GM19455 (cell line): Measurements from ENCODE around the gene CPS1.

ENCODE experiments used
- ATAC-seq: cut with Tn5 transposase; IDR thresholded peaks from one replicate; pipeline ENCODE4 v1.9.1; 2021; ENCODE audit not compliant: unreplicated experiment

The CPS1 gene

GRCh38 chr2:210604666-210605065 is 48.3 kb downstream of the CPS1 start:
- no peak for ATAC-seq

DNA sequence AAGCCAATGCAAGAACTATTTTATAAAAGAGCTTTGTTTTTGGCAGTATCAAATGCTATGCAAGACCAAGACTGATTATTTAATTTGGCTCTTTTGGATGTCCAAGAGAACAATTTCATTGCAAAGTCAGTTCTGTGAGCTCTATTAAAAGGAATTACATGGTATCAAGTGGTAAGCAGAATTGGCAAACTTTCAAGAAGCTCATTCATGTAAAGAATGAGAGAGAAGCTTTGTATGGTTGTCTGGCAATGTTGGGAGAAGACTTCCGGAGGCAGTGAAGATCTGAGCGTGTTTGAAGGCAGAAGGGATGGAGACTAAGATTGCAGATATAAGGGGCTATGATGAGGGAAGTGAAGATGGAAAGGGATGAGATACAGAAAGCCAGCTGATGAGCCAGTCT is 49.6 kb downstream of the CPS1 start:
- ATAC-seq = no peak

DNA sequence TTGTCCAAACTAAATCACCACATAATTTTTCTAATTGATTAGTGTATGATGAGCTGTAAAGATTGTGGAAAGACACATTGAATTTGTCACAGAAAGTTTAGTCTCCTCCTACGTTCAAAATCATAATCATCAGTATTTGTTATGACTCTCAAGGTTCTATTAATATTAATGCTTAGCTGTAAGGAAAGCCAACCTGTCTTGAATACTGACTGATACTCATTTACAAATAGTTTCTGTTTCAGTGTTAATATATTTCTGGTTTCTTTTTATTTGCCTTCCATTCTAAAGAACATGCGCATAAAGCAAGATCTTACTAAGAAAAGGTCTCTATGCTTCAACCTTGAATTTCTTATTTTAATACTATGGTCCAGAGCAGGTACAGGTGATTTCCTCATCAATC is 55.1 kb downstream of the CPS1 start:
- ATAC-seq = peak; percentile 70

DNA sequence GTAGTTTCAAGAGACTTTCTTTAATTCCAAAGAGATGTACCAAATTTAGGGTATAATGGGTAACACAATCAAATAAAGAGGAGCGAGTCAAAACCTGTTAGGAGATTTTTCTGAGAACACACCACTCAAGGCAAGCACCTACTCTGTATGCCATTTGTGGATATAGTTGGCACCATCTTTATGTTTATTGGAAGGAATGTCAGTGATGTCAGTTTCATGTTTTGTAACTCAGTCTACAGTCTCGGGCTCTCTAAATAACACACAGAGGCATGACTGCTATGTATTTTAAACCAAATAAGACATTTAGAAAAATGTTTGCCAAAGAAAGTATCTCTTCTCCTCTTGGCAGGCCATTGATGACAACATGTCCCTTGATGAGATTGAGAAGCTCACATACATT is 59.7 kb downstream of the CPS1 start:
- ATAC-seq = no peak

DNA sequence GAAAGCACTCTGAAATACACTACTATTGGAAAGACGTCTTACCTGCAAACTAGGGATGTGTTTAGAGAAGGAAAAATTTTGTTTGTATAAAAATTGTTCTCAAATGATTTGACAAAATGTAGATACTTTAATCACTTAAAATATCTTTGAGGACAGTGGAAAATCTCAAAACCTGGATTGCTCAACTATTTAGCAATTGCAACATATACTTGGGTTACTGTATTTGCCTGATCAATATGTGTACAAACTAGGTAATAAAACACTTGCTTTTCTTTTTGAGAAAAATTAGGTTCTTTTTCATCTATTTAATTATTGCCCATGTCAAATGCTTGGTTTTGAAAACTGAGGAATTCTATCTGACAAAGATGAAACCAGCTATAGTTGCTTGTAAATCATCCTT is 60.9 kb downstream of the CPS1 start:
- no peak for ATAC-seq

DNA sequence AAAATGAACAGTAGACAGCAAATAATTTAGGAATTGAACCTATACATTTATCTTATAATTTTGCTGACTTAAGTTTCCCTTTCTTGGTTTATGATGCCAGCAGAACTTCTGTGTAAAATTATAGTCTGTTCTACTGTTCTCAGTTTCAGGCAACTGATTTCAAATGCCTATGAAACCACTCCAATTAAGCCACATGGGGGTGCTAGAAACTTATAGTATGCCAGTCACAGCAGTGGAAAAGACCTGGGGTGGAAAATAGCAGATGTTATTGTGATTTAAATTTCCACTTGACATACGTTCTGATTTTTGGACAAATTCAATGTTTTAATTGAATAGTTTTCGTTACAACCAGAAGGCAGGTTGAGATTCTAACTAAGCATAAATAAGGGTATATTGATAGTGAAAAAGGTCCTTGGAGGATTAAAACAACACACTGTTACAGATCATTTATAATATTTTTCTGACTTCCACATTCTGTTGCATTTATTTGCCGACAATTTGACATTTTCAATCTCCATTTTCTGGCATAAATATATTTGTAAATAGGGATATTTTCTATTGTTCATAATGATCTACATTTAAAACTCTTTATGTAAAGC is 61.4 kb downstream of the CPS1 start:
- peak; percentile 59 for ATAC-seq

GRCh38 chr2:210620456-210620855 is 64.1 kb downstream of the CPS1 start:
- ATAC-seq = no peak

GRCh38 chr2:210623506-210623905 is 67.1 kb downstream of the CPS1 start:
- no peak for ATAC-seq

DNA sequence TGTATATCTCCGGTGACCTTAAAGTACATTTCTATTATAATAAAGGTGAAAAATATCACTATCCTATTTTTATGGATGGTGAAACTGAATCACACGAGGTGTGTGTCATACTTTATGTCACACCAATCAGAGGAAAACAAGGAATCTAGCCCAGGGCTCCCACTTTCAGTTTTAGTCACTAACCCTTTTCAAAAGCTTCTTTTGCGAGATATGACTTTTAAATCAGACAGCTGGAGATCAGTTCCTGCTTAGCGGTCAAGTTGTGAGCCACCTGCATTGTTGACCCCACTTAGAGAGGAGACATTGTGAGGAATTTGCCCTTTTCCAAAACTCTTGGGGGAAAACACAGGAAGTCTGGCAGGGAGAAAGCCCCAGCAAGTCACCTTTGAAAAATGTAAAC is 70.5 kb downstream of the CPS1 start:
- no peak for ATAC-seq

GRCh38 chr2:210630873-210631560 is 74.6 kb downstream of the CPS1 start:
- no peak for ATAC-seq

DNA sequence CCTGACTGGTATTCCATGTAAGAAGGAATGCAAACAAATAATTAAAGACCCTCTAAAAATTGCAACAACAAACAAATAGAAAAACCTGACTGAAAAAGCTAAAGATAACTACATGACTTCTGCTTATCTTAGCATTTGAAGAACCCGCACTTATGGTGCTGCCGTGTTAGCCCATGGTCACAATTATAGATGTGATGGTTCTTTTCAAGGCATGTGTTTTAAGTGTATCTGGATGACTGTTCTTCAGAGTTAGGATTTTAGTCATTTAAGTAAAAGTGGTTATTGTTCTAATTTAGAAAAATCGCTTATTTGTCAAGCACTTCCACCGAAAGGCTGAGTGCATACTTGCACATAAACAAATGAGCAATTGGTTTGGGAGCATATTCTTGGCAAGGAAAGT is 77.3 kb downstream of the CPS1 start:
- no peak for ATAC-seq

DNA sequence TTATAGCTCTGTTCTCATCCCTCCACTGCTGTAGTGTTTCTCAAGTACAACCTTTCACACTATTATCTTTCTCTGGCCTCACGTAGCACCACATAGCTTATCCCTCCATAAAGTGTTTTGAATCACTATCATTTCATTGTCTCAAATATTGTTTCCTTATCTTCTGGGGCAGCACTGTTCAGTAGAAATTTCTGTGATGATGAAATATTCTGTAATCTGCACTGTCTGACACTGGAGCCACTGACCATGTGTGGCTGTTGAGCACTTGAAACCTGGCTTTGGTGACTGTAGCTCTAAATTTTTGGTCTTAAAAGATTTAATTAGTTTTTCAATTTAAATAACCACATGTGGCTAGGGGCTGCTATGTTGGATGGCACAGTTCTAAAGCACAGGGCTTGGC is 78.9 kb downstream of the CPS1 start:
- ATAC-seq = no peak

DNA sequence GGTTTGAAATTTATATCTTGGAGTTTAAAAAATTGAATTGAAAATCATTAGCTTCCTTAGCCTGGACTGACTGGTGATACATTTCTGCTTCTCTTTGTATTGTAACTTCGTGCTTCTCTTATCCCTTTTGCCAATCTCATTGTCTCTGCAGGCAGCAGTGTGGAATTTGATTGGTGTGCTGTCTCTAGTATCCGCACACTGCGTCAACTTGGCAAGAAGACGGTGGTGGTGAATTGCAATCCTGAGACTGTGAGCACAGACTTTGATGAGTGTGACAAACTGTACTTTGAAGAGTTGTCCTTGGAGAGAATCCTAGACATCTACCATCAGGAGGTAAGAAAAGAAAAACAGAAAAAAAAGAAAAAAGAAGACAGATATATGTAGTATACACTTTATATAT is 85.9 kb downstream of the CPS1 start:
- ATAC-seq = no peak

DNA sequence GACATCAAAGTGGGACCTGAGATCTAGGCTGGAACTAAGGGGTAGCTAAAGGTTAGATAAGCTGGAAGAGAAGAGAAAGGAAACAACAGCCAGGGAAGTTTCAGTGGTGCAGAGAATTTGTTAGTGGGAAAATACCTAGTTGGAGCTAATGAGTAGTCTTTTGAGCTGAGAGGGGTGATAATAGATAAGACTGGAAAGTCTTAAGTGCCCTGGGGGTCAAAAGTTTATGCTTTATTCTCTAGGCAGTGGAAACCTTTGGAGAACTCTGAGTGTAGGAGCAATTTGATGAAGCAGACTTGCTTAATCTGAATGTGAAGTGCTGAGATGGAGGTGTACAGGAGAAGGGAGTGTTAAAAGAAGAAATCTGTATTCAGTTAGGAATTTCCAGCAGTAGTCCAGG is 90.8 kb downstream of the CPS1 start:
- no peak for ATAC-seq

- ATAC-seq = no peak
Measured at GRCh38 chr2:210654091-210654490, 97.7 kb downstream of the CPS1 start.

GRCh38 chr2:210655229-210655975 is 99.0 kb downstream of the CPS1 start:
- ATAC-seq = no peak

- ATAC-seq = no peak
Measured at GRCh38 chr2:210657874-210658273, 101.5 kb downstream of the CPS1 start.

DNA sequence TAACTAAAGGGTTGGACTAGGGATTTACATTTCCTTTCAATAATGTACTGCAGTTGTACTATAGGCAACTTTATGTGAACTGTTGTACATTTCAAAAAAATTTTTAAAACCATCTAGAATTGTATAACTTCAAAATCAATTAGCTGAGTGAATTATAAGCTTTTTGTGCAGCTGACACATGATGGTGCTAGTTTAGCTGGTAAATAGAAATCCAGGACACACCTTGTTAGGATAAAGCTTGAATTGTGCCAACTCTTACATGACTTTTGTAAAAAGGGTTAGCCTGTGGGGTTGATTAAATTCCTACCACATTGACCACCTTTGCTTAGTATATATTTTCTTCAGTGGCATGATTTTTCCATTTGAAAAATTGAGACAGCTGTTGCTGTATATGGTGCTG is 104.4 kb downstream of the CPS1 start:
- ATAC-seq = no peak

DNA sequence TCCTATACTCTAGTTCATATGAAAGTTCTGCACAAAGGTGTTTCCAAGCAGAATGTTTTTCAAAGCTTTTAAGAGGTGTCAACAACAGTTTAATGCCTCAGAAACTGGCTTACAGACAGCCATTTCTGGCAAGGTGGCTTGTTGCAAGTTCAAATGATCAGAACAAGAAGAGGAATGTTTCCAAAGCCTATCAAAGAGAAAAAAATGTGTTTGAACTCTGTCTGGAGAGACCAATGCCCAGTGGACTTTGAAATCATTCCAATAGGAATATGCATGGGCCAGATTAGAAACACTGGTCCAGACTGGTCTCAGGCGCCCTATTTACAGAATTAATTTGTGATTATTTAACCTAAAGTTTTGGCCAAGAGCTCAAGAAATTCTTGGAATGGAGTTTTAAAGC is 106.2 kb downstream of the CPS1 start:
- no peak for ATAC-seq

GRCh38 chr2:210663631-210664089 is 107.3 kb downstream of the CPS1 start:
- ATAC-seq = no peak

- ATAC-seq = no peak
Measured at GRCh38 chr2:210667711-210668110, 111.3 kb downstream of the CPS1 start.

- ATAC-seq = no peak
Measured at GRCh38 chr2:210671065-210671464, 114.7 kb downstream of the CPS1 start.
